ENCODE results near the gene KLHL33. TPM values are rescaled to one million over a fixed set of nuclear protein-coding genes. Genes with fewer than 3 reads are reported as not detected.
A peak's percentile ranks its signal among the peaks of the same experiment; 100 is the strongest.

KLHL33 gene
- total and polyA plus RNA-seq, 10 of the 15 experiments (the other 5 are each of a cell fraction or from before 2014, with no cell fraction given): 0.01 to 0.16 (median 0.04) TPM; not detected in 5

- Histone ChIP-seq H3K27ac (ENCODE audit: control insufficient read depth, insufficient read depth) (no peak overlapping the region), H3K4me2 (ENCODE audit: control insufficient read depth, insufficient read depth) (no peak overlapping the region), H3K4me1 (ENCODE audit: control insufficient read depth, insufficient read depth, low read length) (no peaks in the 10 kb centered on the region), H4K20me1 (ENCODE audit: control insufficient read depth, insufficient read depth) (no peaks in the 10 kb centered on the region), H3K9ac (ENCODE audit: control insufficient read depth, insufficient read depth, low read length) (no peak overlapping the region), H3K27me3 (replicated peaks in 1 of 2; ENCODE audit: control insufficient read depth in 2 of 2, insufficient read depth in 2 of 2, low read length in 1 of 2) (no peaks in the 10 kb centered on the region), H3K9me3 (replicated peaks; ENCODE audit: control insufficient read depth, insufficient read depth, low read length) (no peaks in the 10 kb centered on the region; the same call in 2 of the 3 replicates), H3K4me3 (no peak overlapping the region), H2AFZ (ENCODE audit: control insufficient read depth, low read depth, low read length) (no peak overlapping the region), H3K79me2 (ENCODE audit: control insufficient read depth, insufficient read depth, low read length) (no peaks in the 10 kb centered on the region), H3K36me3 (ENCODE audit: control insufficient read depth in 2 of 2, insufficient read depth in 2 of 2, low read length in 1 of 2) (no peaks in the 10 kb centered on the region)
- WGBS (ENCODE audit: insufficient coverage, insufficient replicate concordance, low lambda C conversion rate, missing lambda C conversion rate): 63% methylated on average over 5 of the region's 5 CpGs
- peak; percentile 31 for FAIRE-seq
- BruUV-seq (replicated peaks): no TSS peak
- ChIA-PET CTCF (interaction anchor here (2.2 kb wide), 1 partner anchor 25 kb away, joined by 10 read pairs; no protein-coding TSS in a partner anchor), SMC1A (ENCODE audit: uncharacterized antibody, unreplicated experiment) (interaction anchor here (0.9 kb wide), 1 partner anchor 13 kb away, joined by 3 read pairs; no protein-coding TSS in a partner anchor), POLR2A (no interaction called here), RAD21 (ENCODE audit: unreplicated experiment) (interaction anchor here (0.6 kb wide), 1 partner anchor 25 kb away, joined by 3 read pairs; no protein-coding TSS in a partner anchor)
- intact Hi-C loops (cut with micrococcal nuclease; ENCODE audit: unreplicated experiment): no loop called here
- in situ Hi-C loops (cut with MboI): no loop called here
- TF ChIP-seq NFYB (IDR thresholded peaks at IDR 0.05; ENCODE audit: insufficient read depth, low read depth, low read length): no peak
- no peak for TF ChIP-seq ZBTB11 (CRISPR knock-in tag; IDR thresholded peaks at IDR 0.05)
- TF ChIP-seq TCF7 (IDR thresholded peaks at IDR 0.05; ENCODE audit: borderline replicate concordance): no peak
- TF ChIP-seq ETV6 (conservative IDR thresholded peaks at IDR 0.05 in 1 of 2, IDR thresholded peaks at IDR 0.05 in 1 of 2; ENCODE audit: borderline replicate concordance in 1 of 2, low read depth in 1 of 2): no peak
- no peak for TF ChIP-seq PKNOX1 (IDR thresholded peaks at IDR 0.05)
- TF ChIP-seq MTA2 (IDR thresholded peaks at IDR 0.05; ENCODE audit: low read depth): no peak
- TF ChIP-seq SIN3A (IDR thresholded peaks at IDR 0.05; ENCODE audit: low read depth, low read length): no peak
- no peak for TF ChIP-seq IKZF2 (IDR thresholded peaks at IDR 0.05)
- TF ChIP-seq SUZ12 (IDR thresholded peaks at IDR 0.05; ENCODE audit: unreplicated experiment): no peak
- no peak for TF ChIP-seq KDM1A (IDR thresholded peaks at IDR 0.05; ENCODE audit: borderline replicate concordance)
- no peak for TF ChIP-seq ATF2 (IDR thresholded peaks at IDR 0.05; ENCODE audit: low read length)
- TF ChIP-seq YBX1 (IDR thresholded peaks at IDR 0.05): no peak
- TF ChIP-seq RAD21 (IDR thresholded peaks at IDR 0.05; ENCODE audit: insufficient read depth, low read depth, low read length): no peak
- TF ChIP-seq E2F4 (IDR thresholded peaks at IDR 0.05; ENCODE audit: low read depth, low read length): no peak
- TF ChIP-seq POLR2AphosphoS2 (IDR thresholded peaks at IDR 0.05; ENCODE audit: low read depth, low read length): no peak
- TF ChIP-seq IKZF1 (conservative IDR thresholded peaks at IDR 0.05): no peak
- no peak for DNase-seq (ENCODE audit: low read depth, low spot score)
- no peak for ATAC-seq
Observed at GRCh38 chr14:20440465-20440864, 4.5 kb upstream of the KLHL33 start.

All from GM12878 (cell line).